Activated naive CD8-positive, alpha-beta T cell treated with anti-CD3 and anti-CD28 coated beads for 36 hours (primary cell): Measurements from ENCODE around the gene CANT1. TPM values are rescaled to one million over a fixed set of nuclear protein-coding genes. Genes with fewer than 3 reads are reported as not detected.
A peak's percentile ranks its signal among the peaks of the same experiment; 100 is the strongest.
"Not testable (repeated sequence)": the region's sequence is repeated elsewhere in the genome, so short reads cannot be mapped to it uniquely, and the experiment has no call there.

Experiments
- DNase-seq: peaks from one replicate; pipeline ENCODE4 v3.0.0; 2021
- H3K27ac Mint-ChIP-seq: one replicate; pipeline ENCODE4 v1.8.0; 2022; ENCODE audit warnings: mild to moderate bottlenecking, moderate library complexity, mixed read lengths
- H3K27me3 Mint-ChIP-seq: one replicate; pipeline ENCODE4 v1.8.0; 2022; ENCODE audit warnings: mild to moderate bottlenecking, mixed read lengths
- H3K36me3 Mint-ChIP-seq: one replicate; pipeline ENCODE4 v1.8.0; 2021; ENCODE audit warnings: mild to moderate bottlenecking, mixed read lengths
- H3K4me1 Mint-ChIP-seq: one replicate; pipeline ENCODE4 v1.8.0; 2021; ENCODE audit warnings: mixed read lengths
- H3K4me3 Mint-ChIP-seq: one replicate; pipeline ENCODE4 v1.8.0; 2022; ENCODE audit warnings: mild to moderate bottlenecking, moderate library complexity, mixed read lengths
- H3K9me3 Mint-ChIP-seq: one replicate; pipeline ENCODE4 v1.8.0; 2022; ENCODE audit warnings: mixed read lengths
- total RNA-seq, 2 experiments: library from RNA; stranded (reverse); gene quantifications; one replicate each; pipeline ENCODE4 v1.2.3, GENCODE V29; 2021

Gene CANT1
- total RNA-seq, 2 experiments from 2014 or later: 39.3 to 43.1 TPM

- Mint-ChIP-seq H3K4me1 (peaks cover 1% of the 10 kb centered on the region), H3K36me3 (no peaks in the 10 kb centered on the region), H3K27me3 (no peaks in the 10 kb centered on the region), H3K27ac (no peak overlapping the region), H3K4me3 (no peak overlapping the region), H3K9me3 (no peaks in the 10 kb centered on the region)
- no peak for DNase-seq
Observed at GRCh38 chr17:79035686-79036085, 26.1 kb upstream of the CANT1 start.

DNA sequence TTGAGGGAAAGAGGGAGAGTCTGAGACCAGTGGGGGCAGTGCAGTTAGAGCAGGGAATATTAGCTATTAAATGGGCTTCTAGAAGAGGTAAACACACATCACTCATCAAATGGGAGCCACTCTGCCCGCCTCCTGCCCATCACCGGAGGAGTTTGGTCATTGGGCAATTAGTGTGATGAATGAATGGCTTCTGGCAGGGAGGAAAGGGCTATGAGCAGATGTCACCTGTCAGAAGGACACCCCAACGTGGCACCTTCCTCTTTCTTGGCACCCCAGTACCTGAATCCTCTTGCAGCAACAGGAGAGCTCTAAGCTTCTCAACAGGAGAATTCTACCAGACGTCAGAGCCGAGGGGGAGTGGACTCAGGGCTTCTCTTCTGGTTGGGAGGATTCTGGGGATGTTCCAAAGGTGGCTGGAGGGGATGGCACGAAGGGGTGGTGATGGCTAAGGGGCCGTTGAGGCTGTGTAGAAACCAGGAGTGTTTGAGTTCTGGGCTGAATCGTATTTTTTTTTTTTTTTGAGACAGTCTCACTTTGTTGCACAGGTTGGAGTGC is 25.4 kb upstream of the CANT1 start:
- DNase-seq: no peak
- H3K9me3 Mint-ChIP-seq: no peaks in the 10 kb centered on the region
- H3K27me3 Mint-ChIP-seq: no peaks in the 10 kb centered on the region
- no peak overlapping the region for H3K27ac Mint-ChIP-seq
- no peaks in the 10 kb centered on the region for H3K36me3 Mint-ChIP-seq
- peaks cover 1% of the 10 kb centered on the region for H3K4me1 Mint-ChIP-seq
- no peak overlapping the region for H3K4me3 Mint-ChIP-seq

- Mint-ChIP-seq H3K9me3 (no peaks in the 10 kb centered on the region), H3K36me3 (no peaks in the 10 kb centered on the region), H3K4me1 (peaks cover 1% of the 10 kb centered on the region), H3K27me3 (no peaks in the 10 kb centered on the region), H3K4me3 (no peak overlapping the region), H3K27ac (no peak overlapping the region)
- DNase-seq: no peak
Observed at GRCh38 chr17:79033741-79034501, 24.4 kb upstream of the CANT1 start.

GRCh38 chr17:79033046-79033616 is 23.6 kb upstream of the CANT1 start:
- Mint-ChIP-seq H3K4me1 (no peaks in the 10 kb centered on the region), H3K9me3 (no peaks in the 10 kb centered on the region), H3K27me3 (no peaks in the 10 kb centered on the region), H3K27ac (no peak overlapping the region), H3K4me3 (no peak overlapping the region), H3K36me3 (no peaks in the 10 kb centered on the region)
- no peak for DNase-seq

GRCh38 chr17:79031996-79032875 is 22.7 kb upstream of the CANT1 start:
- H3K9me3 Mint-ChIP-seq: no peaks in the 10 kb centered on the region
- no peaks in the 10 kb centered on the region for H3K4me1 Mint-ChIP-seq
- no peak for DNase-seq
- no peaks in the 10 kb centered on the region for H3K27me3 Mint-ChIP-seq
- H3K36me3 Mint-ChIP-seq: no peaks in the 10 kb centered on the region
- H3K4me3 Mint-ChIP-seq: no peak overlapping the region
- H3K27ac Mint-ChIP-seq: no peak overlapping the region

DNA sequence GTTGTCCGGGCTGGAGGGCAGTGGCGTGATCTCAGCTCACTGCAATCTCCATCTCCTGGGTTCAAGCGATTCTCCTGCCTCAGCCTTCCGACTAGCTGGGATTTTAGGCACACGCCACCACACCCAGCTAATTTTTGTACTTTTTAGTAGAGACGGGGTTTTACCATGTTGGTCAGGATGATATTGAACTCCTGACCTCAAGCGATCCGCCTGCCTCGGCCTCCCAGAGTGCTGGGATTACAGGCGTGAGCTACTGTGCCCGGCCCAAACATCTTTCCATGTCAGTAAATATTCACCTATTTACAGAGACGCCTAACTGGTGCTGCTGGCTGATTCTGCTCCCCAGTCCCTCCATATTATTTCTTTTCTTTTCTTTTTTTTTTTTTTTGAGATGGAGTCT is 21.1 kb upstream of the CANT1 start:
- H3K9me3 Mint-ChIP-seq, H3K4me3 Mint-ChIP-seq, H3K36me3 Mint-ChIP-seq, DNase-seq, H3K4me1 Mint-ChIP-seq, H3K27ac Mint-ChIP-seq, H3K27me3 Mint-ChIP-seq: not testable (repeated sequence)

DNA sequence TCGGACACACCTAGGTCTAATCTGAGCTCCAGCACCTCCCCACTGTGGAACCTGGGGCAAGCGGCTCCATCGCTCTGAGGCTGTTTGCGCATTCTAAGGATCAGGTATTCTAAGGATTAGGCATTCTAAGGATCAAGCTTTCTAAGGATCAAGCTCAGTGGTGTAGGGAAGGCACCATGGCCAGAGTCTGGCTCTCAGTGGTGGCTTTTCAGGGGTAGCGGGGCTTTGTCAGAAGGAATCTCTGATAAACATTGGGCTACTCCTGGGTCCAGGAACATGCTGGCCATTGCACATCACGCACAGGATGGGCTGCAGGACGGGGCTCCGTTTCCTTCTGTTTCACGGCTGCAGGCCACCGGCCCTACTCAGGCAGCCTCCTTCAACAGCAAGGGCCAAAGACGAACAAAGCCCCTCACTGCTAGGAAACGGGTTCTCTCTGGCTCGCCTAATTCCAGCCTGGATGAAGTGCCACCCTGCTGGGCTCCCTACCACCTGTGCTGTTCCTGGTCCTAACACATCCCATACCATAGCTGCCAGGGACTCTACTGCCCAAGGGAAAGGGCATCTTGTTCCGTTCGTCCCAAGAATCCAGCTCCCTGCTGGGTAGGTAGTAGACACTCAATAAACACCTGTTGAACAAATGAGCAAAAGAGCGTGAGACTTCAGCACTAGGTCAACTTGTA is 19.9 kb upstream of the CANT1 start:
- Mint-ChIP-seq H3K27ac (no peak overlapping the region), H3K9me3 (no peaks in the 10 kb centered on the region), H3K4me1 (peaks cover 2% of the 10 kb centered on the region), H3K36me3 (no peaks in the 10 kb centered on the region), H3K4me3 (no peak overlapping the region), H3K27me3 (peaks cover 15% of the 10 kb centered on the region)
- no peak for DNase-seq

DNA sequence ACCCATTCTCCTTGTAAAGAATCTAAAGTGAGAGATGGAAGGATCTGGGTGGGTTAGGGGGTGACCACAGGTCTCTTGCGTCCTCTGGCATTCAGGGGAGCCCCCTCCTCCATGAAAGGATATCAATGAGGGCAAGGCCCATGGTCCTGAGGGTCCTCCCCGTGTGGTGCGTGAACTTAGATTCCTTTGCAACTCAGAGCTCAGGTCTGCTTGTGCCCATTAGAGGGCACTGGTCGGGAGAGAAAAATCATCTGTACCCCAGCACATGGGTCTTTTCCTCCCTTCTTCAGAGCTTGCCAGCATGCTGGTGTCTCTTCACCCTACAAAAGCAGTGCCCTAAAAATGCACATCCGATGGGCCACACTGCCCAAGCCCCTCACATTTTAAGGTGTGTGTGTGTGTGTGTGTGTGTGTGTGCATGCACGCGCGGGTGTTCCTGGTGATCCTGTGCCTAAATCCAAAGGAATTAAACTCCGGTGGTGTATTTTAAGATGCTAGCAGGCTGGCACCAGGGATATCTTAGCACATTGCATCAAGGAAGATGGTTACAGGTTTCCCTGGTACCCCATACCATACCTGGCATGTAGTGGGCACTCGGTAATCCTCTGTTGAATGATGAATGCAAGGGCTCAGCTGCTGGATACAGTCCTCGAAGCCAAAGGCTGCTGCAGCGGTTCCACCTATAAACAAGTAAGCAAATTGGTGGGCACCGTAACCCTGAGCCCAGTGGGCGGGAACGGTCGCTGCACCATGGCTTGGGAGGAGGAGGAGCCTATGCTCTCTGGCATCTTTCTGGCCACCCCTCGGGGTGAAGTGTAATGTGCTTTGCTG is 19.1 kb upstream of the CANT1 start:
- no peak overlapping the region for H3K4me3 Mint-ChIP-seq
- no peak for DNase-seq

GRCh38 chr17:79027925-79028491 is 18.4 kb upstream of the CANT1 start:
- H3K27ac Mint-ChIP-seq: no peak overlapping the region
- H3K9me3 Mint-ChIP-seq: no peaks in the 10 kb centered on the region
- no peak for DNase-seq
- peaks cover 24% of the 10 kb centered on the region for H3K27me3 Mint-ChIP-seq
- H3K36me3 Mint-ChIP-seq: no peaks in the 10 kb centered on the region
- H3K4me1 Mint-ChIP-seq: peaks cover 7% of the 10 kb centered on the region
- H3K4me3 Mint-ChIP-seq: no peak overlapping the region

More for the DNA sequence above, 19.1 kb upstream of the CANT1 start:
- Mint-ChIP-seq H3K36me3 (no peaks in the 10 kb centered on the region), H3K4me1 (peaks cover 5% of the 10 kb centered on the region), H3K9me3 (no peaks in the 10 kb centered on the region), H3K27ac (no peak overlapping the region), H3K27me3 (peaks cover 20% of the 10 kb centered on the region)

- Mint-ChIP-seq H3K27me3 (peaks cover 24% of the 10 kb centered on the region), H3K27ac (no peak overlapping the region), H3K9me3 (no peaks in the 10 kb centered on the region), H3K4me3 (no peak overlapping the region), H3K4me1 (peaks cover 7% of the 10 kb centered on the region), H3K36me3 (no peaks in the 10 kb centered on the region)
- no peak for DNase-seq
Observed at GRCh38 chr17:79027274-79027924, 17.8 kb upstream of the CANT1 start.

DNA sequence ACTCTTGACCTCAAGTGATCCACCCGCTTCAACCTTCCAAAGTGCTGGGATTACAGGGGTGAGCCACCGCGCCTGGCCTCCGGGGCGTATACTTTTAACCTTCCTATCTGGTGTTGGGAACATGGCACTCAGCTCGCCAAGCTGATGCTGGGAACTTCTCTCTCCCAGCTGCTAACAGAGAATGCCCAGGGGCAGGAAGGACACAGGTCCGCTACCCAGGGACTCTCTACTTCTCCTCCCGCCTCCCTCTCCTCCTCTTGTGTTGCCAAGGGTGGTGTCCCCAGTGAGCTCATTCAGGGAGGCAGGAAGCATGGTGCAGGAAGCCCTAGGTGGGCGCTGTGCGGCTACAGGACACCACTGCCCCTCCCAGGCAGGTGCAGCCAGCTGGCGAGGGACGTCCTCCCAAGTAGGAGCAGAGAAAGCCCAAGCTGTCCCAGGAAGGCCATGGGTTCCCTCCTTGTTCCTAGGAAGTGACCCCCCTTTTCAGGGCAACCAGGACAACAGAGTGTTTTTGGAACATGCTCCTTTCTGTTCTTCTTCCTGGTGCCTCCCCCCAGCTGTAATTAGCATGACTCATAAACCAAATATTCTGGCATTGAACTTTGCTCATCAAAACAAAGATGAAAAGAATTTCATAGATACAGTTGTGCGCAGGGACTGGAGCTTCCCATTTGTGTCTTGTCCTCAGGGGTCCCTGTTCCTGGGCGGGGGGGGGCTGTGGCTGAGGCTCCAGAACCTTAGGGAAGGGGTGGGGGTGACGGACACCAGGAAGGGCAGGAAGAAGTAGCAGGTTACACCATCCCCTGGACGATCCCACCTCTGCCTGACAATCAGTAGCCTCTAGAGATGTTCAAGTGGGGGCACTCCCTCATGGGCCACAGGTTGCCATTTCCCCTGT is 17.1 kb upstream of the CANT1 start:
- Mint-ChIP-seq H3K36me3 (no peaks in the 10 kb centered on the region), H3K9me3 (no peaks in the 10 kb centered on the region), H3K4me1 (peaks cover 7% of the 10 kb centered on the region), H3K27me3 (peaks cover 27% of the 10 kb centered on the region), H3K27ac (no peak overlapping the region), H3K4me3 (no peak overlapping the region)
- no peak for DNase-seq

DNA sequence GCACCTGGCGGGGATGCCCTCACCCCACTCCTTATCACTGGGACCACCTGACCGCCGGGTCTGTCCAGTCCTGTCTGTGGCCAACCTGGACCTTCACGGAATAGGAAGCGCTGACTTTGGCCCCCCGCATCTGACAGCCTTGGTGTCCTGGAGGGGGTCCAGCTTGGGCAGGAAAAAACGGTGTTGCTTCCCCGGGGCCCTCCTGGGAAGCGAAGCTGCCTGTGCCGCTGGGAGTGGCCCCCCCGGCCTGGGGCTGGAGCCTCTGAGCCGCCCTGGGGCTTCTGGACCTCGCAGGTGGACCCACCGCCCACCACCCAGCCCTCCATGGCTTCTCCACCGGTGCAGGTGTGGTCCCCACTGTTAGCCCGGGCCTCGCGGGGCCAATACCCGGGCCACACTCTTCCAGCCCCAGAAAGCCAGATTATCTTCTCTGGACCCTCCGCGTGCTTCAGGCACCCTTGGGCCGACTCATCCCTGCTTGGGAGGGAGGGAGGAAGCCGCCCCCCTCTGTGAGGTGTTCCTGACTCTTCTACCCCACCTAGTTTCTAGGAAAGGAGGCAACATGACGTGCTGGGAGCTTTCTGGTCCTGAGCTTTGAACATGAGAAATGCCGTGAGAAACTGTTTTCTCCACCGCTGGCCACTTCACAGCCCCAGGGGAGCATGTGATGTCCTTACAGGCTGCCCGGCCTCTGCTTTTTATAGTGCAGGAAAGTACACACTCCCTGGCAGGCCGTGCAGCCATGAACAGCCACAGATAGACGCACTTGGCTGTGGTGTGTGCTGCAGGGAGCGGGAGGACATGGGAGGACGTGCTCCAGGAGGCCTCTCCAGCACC is 15.6 kb upstream of the CANT1 start:
- no peak overlapping the region for H3K27ac Mint-ChIP-seq
- H3K27me3 Mint-ChIP-seq: peaks cover 27% of the 10 kb centered on the region
- H3K36me3 Mint-ChIP-seq: no peaks in the 10 kb centered on the region
- H3K4me1 Mint-ChIP-seq: peaks cover 7% of the 10 kb centered on the region
- no peaks in the 10 kb centered on the region for H3K9me3 Mint-ChIP-seq
- DNase-seq: no peak
- H3K4me3 Mint-ChIP-seq: peak overlapping the region; percentile 82
